ENCODE data around the gene TFG.

DNA sequence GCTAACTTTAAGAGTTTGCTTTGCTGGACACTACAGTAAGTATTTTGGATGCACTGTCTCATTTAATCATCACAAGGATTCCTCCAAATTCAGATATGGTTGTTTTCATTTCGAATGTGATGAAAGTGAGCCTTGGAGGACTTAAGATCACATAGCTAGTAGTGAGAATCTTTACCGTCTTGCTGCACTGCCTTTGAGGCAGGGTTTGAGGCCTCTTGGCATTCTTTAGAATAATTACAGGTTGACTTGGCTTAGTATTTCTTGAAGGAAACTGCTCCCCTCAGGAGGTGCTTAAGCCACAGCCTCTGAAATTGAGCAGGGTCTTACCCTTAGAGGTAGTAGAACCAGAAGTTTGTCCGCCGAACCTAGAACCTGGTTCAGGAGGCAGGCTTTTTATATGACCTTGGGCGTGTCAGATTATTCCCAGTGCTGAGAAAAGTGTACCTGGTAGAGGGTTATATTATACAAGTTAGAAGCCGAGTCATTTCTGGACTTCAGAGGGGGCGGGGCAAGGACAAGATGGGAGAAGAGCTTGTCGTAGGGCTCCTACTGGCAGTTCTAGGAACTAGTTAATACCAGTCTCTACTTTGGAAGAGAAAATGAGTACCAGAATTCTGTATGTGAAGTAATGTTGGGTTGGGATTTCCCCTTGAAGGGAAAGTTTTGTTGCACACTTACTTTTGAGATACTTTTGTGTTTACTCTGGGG is 1.1 kb downstream of the TFG start:
- TF ChIP-seq POLR2A (IDR thresholded peaks at IDR 0.05) (no peak), CTCF (IDR thresholded peaks at IDR 0.05) (no peak)

Data from body of pancreas (tissue), 4 donors.